Endodermal cell (in vitro differentiated cells): ENCODE results near the gene MYO5A. TPM values are rescaled to one million over a fixed set of nuclear protein-coding genes. Genes with fewer than 3 reads are reported as not detected.

Experiments
- DNase-seq: peaks from one replicate; pipeline ENCODE4 v3.0.0-alpha.2; 2017
- H3K27ac ChIP-seq: 2 replicates; pipeline ENCODE4 v1.5.1; 2013; ENCODE audit warnings: mild to moderate bottlenecking, low read depth, low read length, moderate library complexity
- H3K27me3 ChIP-seq: 2 replicates; pipeline ENCODE4 v1.6.1; 2013; ENCODE audit warnings: mild to moderate bottlenecking, low read length, moderate library complexity; ENCODE audit not compliant: insufficient read depth, control insufficient read depth, poor library complexity, severe bottlenecking
- H3K36me3 ChIP-seq: 2 replicates; pipeline ENCODE4 v1.7.0; 2013; ENCODE audit warnings: mild to moderate bottlenecking, low read length, moderate library complexity; ENCODE audit not compliant: control insufficient read depth, insufficient read depth
- H3K4me1 ChIP-seq: one replicate; pipeline ENCODE4 v1.7.0; 2013; ENCODE audit warnings: low read length; ENCODE audit not compliant: control insufficient read depth, insufficient read depth
- H3K4me3 ChIP-seq: 2 replicates; pipeline ENCODE4 v1.5.1; 2013; ENCODE audit warnings: mild to moderate bottlenecking, low read length, moderate library complexity
- H3K9ac ChIP-seq: 2 replicates; pipeline ENCODE4 v1.6.1; 2013; ENCODE audit warnings: mild to moderate bottlenecking, low read length, moderate library complexity; ENCODE audit not compliant: poor library complexity, severe bottlenecking; ENCODE audit errors: extremely low read depth
- H3K9me3 ChIP-seq: 2 replicates; pipeline ENCODE4 v1.6.1; 2013; ENCODE audit warnings: mild to moderate bottlenecking, low read length, moderate library complexity; ENCODE audit not compliant: control insufficient read depth
- H3K27ac Mint-ChIP-seq: 2 replicates; pipeline ENCODE4 v1.8.0; 2020; ENCODE audit warnings: mixed read lengths
- H3K27me3 Mint-ChIP-seq: 2 replicates; pipeline ENCODE4 v1.8.0; 2021; ENCODE audit warnings: mild to moderate bottlenecking, mixed read lengths; ENCODE audit not compliant: insufficient read depth
- H3K36me3 Mint-ChIP-seq: 2 replicates; pipeline ENCODE4 v1.8.0; 2020; ENCODE audit warnings: low read depth, mixed read lengths
- H3K4me1 Mint-ChIP-seq: 2 replicates; pipeline ENCODE4 v1.8.0; 2020; ENCODE audit warnings: mixed read lengths
- H3K4me3 Mint-ChIP-seq: 2 replicates; pipeline ENCODE4 v1.8.0; 2020; ENCODE audit warnings: mild to moderate bottlenecking, moderate library complexity, mixed read lengths
- H3K9me3 Mint-ChIP-seq: 2 replicates; pipeline ENCODE4 v1.8.0; 2020; ENCODE audit warnings: mild to moderate bottlenecking, mixed read lengths
- CTCF ChIP-seq: fragments of 200-600 bp; sonication (generic); conservative IDR thresholded peaks from 2 replicates; pipeline ENCODE4 v1.5.0; 2021; ENCODE audit warnings: antibody characterized with exemption, mild to moderate bottlenecking
- WGBS, 2 experiments: methylation state at CpG; one replicate each; pipeline versions ENCODE4 v1.1.5 to v1.1.7; 2013; ENCODE audit warnings: missing lambda C conversion rate in 2 of 2, mixed read lengths in 1 of 2; ENCODE audit not compliant: insufficient coverage in 1 of 2, insufficient read length in 1 of 2; 5-methylcytosine and 5-hydroxymethylcytosine counted together
- total RNA-seq, 2 donors: library from RNA; stranded (reverse); fragmentation: NEBNext Ultra II Directional in 1 of 2; extraction: Animal tissue kit (Norgen Biotek cat#: 25700) in 1 of 2; gene quantifications; 2 replicates in 1 of 2; 3 replicates in 1 of 2; pipeline ENCODE4 v1.2.1, GENCODE V29; 2021

Gene MYO5A
- total RNA-seq, 2 donors from 2014 or later = 10.0 to 13.1 TPM

- Histone ChIP-seq H3K9me3 (no peaks in the 10 kb centered on the region), H3K27me3 (no peaks in the 10 kb centered on the region), H3K27ac (no peak overlapping the region), H3K9ac (no peak overlapping the region), H3K4me1 (no peaks in the 10 kb centered on the region), H3K4me3 (no peak overlapping the region), H3K36me3 (no peaks in the 10 kb centered on the region)
- no peak overlapping the region for H3K4me3 Mint-ChIP-seq
- no peaks in the 10 kb centered on the region for H3K4me1 Mint-ChIP-seq
- H3K36me3 Mint-ChIP-seq = peaks cover 4% of the 10 kb centered on the region
- 84 to 92% methylated on average over 5 to 9 of the region's 9 CpGs for WGBS, 2 experiments
- DNase-seq = no peak
- H3K27ac Mint-ChIP-seq = no peak overlapping the region
- no peaks in the 10 kb centered on the region for H3K27me3 Mint-ChIP-seq
- TF ChIP-seq CTCF = no peak
- H3K9me3 Mint-ChIP-seq = no peaks in the 10 kb centered on the region
Measured at GRCh38 chr15:52360229-52361203, 168.2 kb downstream of the MYO5A start.

GRCh38 chr15:52359722-52360121, 169.0 kb downstream of the MYO5A start:
- no peak overlapping the region for H3K27ac Mint-ChIP-seq
- WGBS, 2 experiments = 82 to 100% methylated on average over 1 of the region's 1 CpG
- H3K9ac ChIP-seq = no peak overlapping the region
- no peaks in the 10 kb centered on the region for H3K9me3 Mint-ChIP-seq
- no peak overlapping the region for H3K4me3 Mint-ChIP-seq
- peaks cover 4% of the 10 kb centered on the region for H3K36me3 Mint-ChIP-seq
- no peaks in the 10 kb centered on the region for H3K4me1 Mint-ChIP-seq
- no peaks in the 10 kb centered on the region for H3K4me1 ChIP-seq
- H3K9me3 ChIP-seq = no peaks in the 10 kb centered on the region
- no peak overlapping the region for H3K27ac ChIP-seq
- DNase-seq = no peak
- no peak overlapping the region for H3K4me3 ChIP-seq
- no peaks in the 10 kb centered on the region for H3K36me3 ChIP-seq
- H3K27me3 Mint-ChIP-seq = no peaks in the 10 kb centered on the region
- no peaks in the 10 kb centered on the region for H3K27me3 ChIP-seq
- no peak for TF ChIP-seq CTCF

GRCh38 chr15:52357949-52358348, 170.7 kb downstream of the MYO5A start:
- H3K4me3 ChIP-seq = no peak overlapping the region
- no peaks in the 10 kb centered on the region for H3K27me3 Mint-ChIP-seq
- no peaks in the 10 kb centered on the region for H3K9me3 Mint-ChIP-seq
- no peak for TF ChIP-seq CTCF
- H3K4me1 ChIP-seq = no peaks in the 10 kb centered on the region
- DNase-seq = no peak
- H3K9me3 ChIP-seq = no peaks in the 10 kb centered on the region
- H3K9ac ChIP-seq = no peak overlapping the region
- no peaks in the 10 kb centered on the region for H3K36me3 ChIP-seq
- 94 to 100% methylated on average over 2 to 5 of the region's 5 CpGs for WGBS, 2 experiments
- peaks cover under 1% of the 10 kb centered on the region for H3K36me3 Mint-ChIP-seq
- no peak overlapping the region for H3K27ac ChIP-seq
- no peak overlapping the region for H3K27ac Mint-ChIP-seq
- H3K27me3 ChIP-seq = no peaks in the 10 kb centered on the region
- no peaks in the 10 kb centered on the region for H3K4me1 Mint-ChIP-seq
- no peak overlapping the region for H3K4me3 Mint-ChIP-seq
